IMR-90 (cell line): ENCODE data around the gene ATP8B4. TPM values are rescaled to one million over a fixed set of nuclear protein-coding genes. Genes with fewer than 3 reads are reported as not detected.

Source experiments
- ATAC-seq: fragments of 200-7000 bp; cut with Tn5 transposase; 2 replicates; pipeline ENCODE4 v1.9.1; 2020; ENCODE audit warnings: low read depth, mild to moderate bottlenecking, moderate library complexity
- BruUV-seq: library from RNA; stranded (reverse); fragments of 400-500 nt; replicated peaks from 2 replicates; lab custom pipeline; 2021; lab: Mats Ljungman, UMichigan
- CTCF ChIA-PET: fragments of 300-600 bp; formaldehyde crosslinking; extraction: SDS; loops from one replicate; lab custom pipeline; 2021; ENCODE audit warnings: antibody characterized with exemption; lab: Yijun Ruan, JAX
- POLR2A ChIA-PET: fragments of 300-600 bp; sonication (Branson Sonifier 250); formaldehyde crosslinking; loops from one replicate; lab custom pipeline; 2022; ENCODE audit warnings: antibody characterized with exemption; ENCODE audit not compliant: unreplicated experiment; lab: Charles Lee
- DNase-seq: peaks from one replicate; pipeline ENCODE4 v3.0.0; 2013
- H2AFZ ChIP-seq: replicated peaks from 2 replicates; pipeline ENCODE3; 2013; ENCODE audit warnings: low read length, mild to moderate bottlenecking; ENCODE audit not compliant: poor library complexity
- H2AK5ac ChIP-seq: 2 replicates; pipeline ENCODE4 v1.6.1; 2013; ENCODE audit warnings: low read depth, low read length, inconsistent platforms
- H2AK9ac ChIP-seq: replicated peaks from 2 replicates; pipeline ENCODE3; 2013; ENCODE audit warnings: mild to moderate bottlenecking, low read depth, low read length, moderate library complexity; ENCODE audit not compliant: poor library complexity
- H2BK120ac ChIP-seq: 2 replicates; pipeline ENCODE4 v1.6.1; 2013; ENCODE audit warnings: low read depth, low read length, inconsistent platforms
- H2BK15ac ChIP-seq: 3 replicates; pipeline ENCODE4 v1.6.1; 2013; ENCODE audit warnings: low read depth, low read length, inconsistent platforms
- H2BK20ac ChIP-seq: 2 replicates; pipeline ENCODE4 v1.6.1; 2013; ENCODE audit warnings: low read depth, mild to moderate bottlenecking, inconsistent platforms, low read length, moderate library complexity
- H2BK5ac ChIP-seq: 2 replicates; pipeline ENCODE4 v1.6.1; 2013; ENCODE audit warnings: mild to moderate bottlenecking, low read depth, low read length, inconsistent platforms; ENCODE audit not compliant: poor library complexity, severe bottlenecking
- H3K14ac ChIP-seq: replicated peaks from 2 replicates; pipeline ENCODE4 v1.6.1; 2013; ENCODE audit warnings: low read depth, low read length, inconsistent platforms
- H3K18ac ChIP-seq: 2 replicates; pipeline ENCODE4 v1.6.1; 2013; ENCODE audit warnings: low read depth, low read length, control low read depth
- H3K23ac ChIP-seq: 2 replicates; pipeline ENCODE4 v1.6.1; 2013; ENCODE audit warnings: low read depth, low read length, inconsistent platforms
- H3K27ac ChIP-seq: 2 replicates; pipeline ENCODE4 v1.5.1; 2013; ENCODE audit warnings: mild to moderate bottlenecking, control low read depth, low read length; ENCODE audit not compliant: insufficient read depth
- H3K27me3 ChIP-seq: 2 replicates; pipeline ENCODE4 v1.6.1; 2013; ENCODE audit warnings: low read length; ENCODE audit not compliant: control insufficient read depth, insufficient read depth
- H3K36me3 ChIP-seq: 2 replicates; pipeline ENCODE4 v1.6.1; 2013; ENCODE audit warnings: low read length, mixed read lengths; ENCODE audit not compliant: control insufficient read depth, insufficient read depth
- H3K4ac ChIP-seq: 2 replicates; pipeline ENCODE4 v1.6.1; 2013; ENCODE audit warnings: low read depth, low read length, inconsistent platforms
- H3K4me1 ChIP-seq: 2 replicates; pipeline ENCODE4 v1.6.1; 2013; ENCODE audit warnings: low read length, mixed read lengths; ENCODE audit not compliant: control insufficient read depth, insufficient read depth
- H3K4me2 ChIP-seq: 2 replicates; pipeline ENCODE4 v1.6.1; 2013; ENCODE audit warnings: low read depth, mild to moderate bottlenecking, control low read depth, low read length, moderate library complexity
- H3K4me3 ChIP-seq: 2 replicates; pipeline ENCODE4 v1.5.1; 2013; ENCODE audit warnings: low read depth, mild to moderate bottlenecking, control low read depth, low read length, moderate library complexity; ENCODE audit not compliant: insufficient read depth
- H3K56ac ChIP-seq: 2 replicates; pipeline ENCODE4 v1.6.1; 2013; ENCODE audit warnings: low read length, inconsistent platforms; ENCODE audit not compliant: insufficient read depth; ENCODE audit errors: extremely low read depth
- H3K79me1 ChIP-seq, 2 experiments: 2 replicates each; pipeline ENCODE4 v1.6.1; 2013; ENCODE audit warnings: low read length in 2 of 2, inconsistent platforms in 1 of 2, low read depth in 1 of 2
- H3K9ac ChIP-seq: 2 replicates; pipeline ENCODE4 v1.6.1; 2013; ENCODE audit warnings: low read depth, low read length, control low read depth
- H3K9me1 ChIP-seq: 2 replicates; pipeline ENCODE4 v1.6.1; 2013; ENCODE audit warnings: low read length, inconsistent platforms; ENCODE audit not compliant: insufficient read depth
- H3K9me3 ChIP-seq: 2 replicates; pipeline ENCODE4 v1.6.1; 2013; ENCODE audit warnings: low read length; ENCODE audit not compliant: control insufficient read depth, insufficient read depth
- H4K20me1 ChIP-seq: 2 replicates; pipeline ENCODE4 v1.6.1; 2013; ENCODE audit warnings: low read length, inconsistent platforms; ENCODE audit not compliant: insufficient read depth
- H4K5ac ChIP-seq: 2 replicates; pipeline ENCODE4 v1.6.1; 2013; ENCODE audit warnings: mild to moderate bottlenecking, low read depth, low read length, control low read depth
- H4K8ac ChIP-seq, 2 experiments: 2 replicates each; pipeline ENCODE4 v1.6.1; 2013; ENCODE audit warnings: low read depth in 2 of 2, low read length in 2 of 2, control low read depth in 1 of 2, inconsistent platforms in 1 of 2
- H4K91ac ChIP-seq: 2 replicates; pipeline ENCODE4 v1.6.1; 2013; ENCODE audit warnings: low read depth, low read length, inconsistent platforms; ENCODE audit not compliant: insufficient read depth
- CEBPB ChIP-seq: IDR thresholded peaks from 2 replicates; pipeline ENCODE4 v1.6.1; 2012; ENCODE audit warnings: low read depth, low read length, improper control_type of control experiment
- MAFK ChIP-seq: IDR thresholded peaks from 2 replicates; pipeline ENCODE4 v1.6.1; 2012; ENCODE audit warnings: low read depth, low read length, improper control_type of control experiment
- MAZ ChIP-seq: IDR thresholded peaks from 2 replicates; pipeline ENCODE4 v1.6.1; 2012; ENCODE audit warnings: low read depth, mild to moderate bottlenecking, low read length, improper control_type of control experiment, moderate library complexity, borderline replicate concordance
- NFE2L2 ChIP-seq: fragments of 150-350 bp; IDR thresholded peaks from 2 replicates; pipeline ENCODE4 v1.6.1; 2016; ENCODE audit warnings: low read depth, mild to moderate bottlenecking, low read length
- RCOR1 ChIP-seq: IDR thresholded peaks from 2 replicates; pipeline ENCODE4 v1.6.1; 2012; ENCODE audit warnings: mild to moderate bottlenecking, low read length, improper control_type of control experiment; ENCODE audit not compliant: insufficient replicate concordance
- RFX5 ChIP-seq: IDR thresholded peaks from 2 replicates; pipeline ENCODE4 v1.8.0; 2012; ENCODE audit warnings: low read depth, mild to moderate bottlenecking, low read length, moderate library complexity
- dilution Hi-C: fragments of 300-500 bp; cut with HindIII; formaldehyde crosslinking; loops from one replicate; pipeline ENCODE4 v1.14.3; 2018; ENCODE audit warnings: low sequenced_read_pairs; ENCODE audit not compliant: unreplicated experiment
- in situ Hi-C: fragments of 300-500 bp; cut with MboI; formaldehyde crosslinking; loops from 3 replicates; pipeline ENCODE4 v1.14.3; 2019; ENCODE audit warnings: low sequenced_read_pairs, inconsistent platforms, mixed read lengths
- intact Hi-C: fragments of 100-400 bp; cut with micrococcal nuclease; formaldehyde crosslinking; loops from 2 replicates; pipeline ENCODE4 v1.10.0; 2022
- polyA plus RNA-seq, 3 experiments: library from polyadenylated mRNA; depleted of rRNA; stranded (reverse); fragments of >200 nt; gene quantifications; 2 replicates each; pipeline ENCODE4 v1.2.3, GENCODE V29; 2012; ENCODE audit warnings: low replicate concordance in 1 of 3
- total RNA-seq: library from RNA; depleted of rRNA; stranded (reverse); fragments of >200 nt; gene quantifications from 2 replicates; pipeline ENCODE4 v1.2.3, GENCODE V29; 2012

ATP8B4 gene
- total and polyA plus RNA-seq, 2 of the 4 experiments (the other 2 are of a cell fraction): 0.12 to 0.54 TPM

DNA sequence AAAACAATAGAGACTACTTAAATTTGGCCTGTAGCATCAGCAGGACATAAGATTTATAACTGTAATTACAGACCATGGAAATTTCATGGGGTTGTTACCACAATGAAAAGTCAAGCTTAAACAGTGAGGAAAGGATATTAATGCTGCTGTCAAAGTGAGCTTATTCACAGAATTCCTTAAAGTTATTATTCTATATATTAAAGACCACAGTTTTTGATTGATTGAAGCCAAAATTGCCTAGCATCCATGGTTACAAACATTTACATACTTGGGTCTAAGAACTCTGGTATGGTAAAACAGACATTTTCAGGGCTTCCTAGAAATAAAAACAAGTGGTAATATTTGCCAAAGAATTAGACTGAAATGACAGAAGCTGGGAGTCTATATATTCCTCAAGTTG lies 248.6 kb downstream of the ATP8B4 start:
- Histone ChIP-seq H2BK120ac (no peak overlapping the region), H3K4me3 (no peak overlapping the region), H3K27ac (no peak overlapping the region), H3K4me2 (no peak overlapping the region), H3K18ac (peak overlapping the region; percentile 93; the same call in 1 of the 2 replicates), H4K91ac (no peak overlapping the region), H2BK15ac (no peak overlapping the region), H3K9me1 (no peaks in the 10 kb centered on the region), H3K4me1 (peaks cover 7% of the 10 kb centered on the region), H4K8ac (no peak overlapping the region), H3K27me3 (no peaks in the 10 kb centered on the region), H2AK5ac (no peak overlapping the region; the same call in 1 of the 2 replicates), H4K5ac (peak overlapping the region; percentile 77; the same call in 1 of the 2 replicates), H3K14ac (no peak overlapping the region), H3K79me1 (no peaks in the 10 kb centered on the region), H4K20me1 (no peaks in the 10 kb centered on the region), H3K9ac (no peak overlapping the region), H3K4ac (no peak overlapping the region), H3K23ac (no peak overlapping the region), H2BK20ac (no peak overlapping the region), H2AFZ (no peak overlapping the region), H2AK9ac (no peak overlapping the region), H3K56ac (no peak overlapping the region), H2BK5ac (no peak overlapping the region), H3K9me3 (peaks cover 7% of the 10 kb centered on the region), H3K36me3 (no peaks in the 10 kb centered on the region)
- DNase-seq: no peak
- intact Hi-C loops: loop anchor here (10.0 kb wide), 1 partner anchor 274 kb away; no protein-coding TSS in a partner anchor
- dilution Hi-C loops: no loop called here
- TF ChIP-seq RCOR1 (no peak), MAFK (no peak), RFX5 (no peak), NFE2L2 (no peak), CEBPB (no peak), MAZ (no peak)
- no peak for ATAC-seq
- no TSS peak for BruUV-seq
- in situ Hi-C loops: no loop called here
- ChIA-PET CTCF (no interaction called here), POLR2A (no interaction called here)
